Glomerular endothelial cell (primary cell): Measurements from ENCODE around the gene TMEM144. TPM values are rescaled to one million over a fixed set of nuclear protein-coding genes. Genes with fewer than 3 reads are reported as not detected.

Experiments used
- DNase-seq: peaks from one replicate; pipeline ENCODE4 v3.0.0-alpha.2; 2011; ENCODE audit warnings: low read depth, low spot score; ENCODE audit errors: extremely low read depth
- total RNA-seq: library from RNA; depleted of rRNA; stranded (reverse); fragments of >200 nt; gene quantifications from 2 replicates; pipeline ENCODE4 v1.2.3, GENCODE V29; 2015

The TMEM144 gene
- total RNA-seq, 1 donor from 2014 or later: 8.7 TPM

- no peak for DNase-seq
Observed at GRCh38 chr4:158292156-158292555, 81.9 kb downstream of the TMEM144 start.

- no peak for DNase-seq
Observed at GRCh38 chr4:158295053-158295452, 84.8 kb downstream of the TMEM144 start.

GRCh38 chr4:158297866-158298265 lies 87.6 kb downstream of the TMEM144 start:
- no peak for DNase-seq

GRCh38 chr4:158299459-158300007 lies 89.2 kb downstream of the TMEM144 start:
- DNase-seq: no peak

GRCh38 chr4:158300012-158300411 lies 89.7 kb downstream of the TMEM144 start:
- peak; percentile 37 for DNase-seq

- DNase-seq: peak; percentile 34
Observed at GRCh38 chr4:158302076-158302866, 92.0 kb downstream of the TMEM144 start.

- DNase-seq: no peak
Observed at GRCh38 chr4:158304694-158305093, 94.4 kb downstream of the TMEM144 start.

Other genes with a start within 250 kb of the TMEM144 start
- gene GASK1B, start 37.5 kb upstream of the TMEM144 start, total RNA-seq: 46.6 and 157 TPM in 2 replicates